Measurements from ENCODE around the gene ERG. TPM values are rescaled to one million over a fixed set of nuclear protein-coding genes. Genes with fewer than 3 reads are reported as not detected.
A peak's percentile ranks its signal among the peaks of the same experiment; 100 is the strongest.

ERG gene
- total and polyA plus RNA-seq, 9 of the 15 experiments (the other 6 are each of a cell fraction or from before 2014, with no cell fraction given), result 0.06 TPM; not detected in 8

DNA sequence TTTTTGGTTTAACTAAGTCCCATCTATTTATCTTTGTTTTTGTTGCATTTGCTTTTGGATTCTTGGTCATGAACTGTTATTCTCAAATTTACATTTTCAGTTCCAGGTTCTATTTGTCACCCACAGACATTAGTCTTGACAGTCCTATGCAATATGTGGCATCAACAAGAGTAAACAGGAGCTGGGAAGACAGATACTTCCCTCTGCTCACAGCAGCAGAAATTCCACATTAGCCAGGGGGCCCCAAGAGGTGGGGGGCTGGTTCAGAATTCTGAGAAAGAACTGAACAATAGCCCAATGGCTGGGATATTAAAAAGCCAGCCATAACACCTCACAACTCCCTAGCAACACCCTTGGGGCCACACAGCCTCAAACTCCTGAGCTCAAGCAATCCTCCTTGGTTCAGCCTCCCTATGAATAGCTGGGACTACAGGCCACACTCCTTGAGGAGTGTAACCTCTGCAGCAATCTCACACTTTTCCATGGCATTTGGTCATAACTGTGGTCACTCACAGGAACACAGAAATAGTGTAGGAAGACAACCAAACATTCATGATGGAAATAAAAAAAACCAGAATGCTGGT lies 67.8 kb downstream of the ERG start (continued):
- no peak for TF ChIP-seq FOXA3 (CRISPR knock-in tag; conservative IDR thresholded peaks at IDR 0.05 in 1 of 2, IDR thresholded peaks at IDR 0.05 in 1 of 2)
- no peak for TF ChIP-seq JUNB (CRISPR knock-in tag; conservative IDR thresholded peaks at IDR 0.05)
- TF ChIP-seq ZNF589 (CRISPR knock-in tag; IDR thresholded peaks at IDR 0.05; ENCODE audit: low read depth), result no peak

DNA sequence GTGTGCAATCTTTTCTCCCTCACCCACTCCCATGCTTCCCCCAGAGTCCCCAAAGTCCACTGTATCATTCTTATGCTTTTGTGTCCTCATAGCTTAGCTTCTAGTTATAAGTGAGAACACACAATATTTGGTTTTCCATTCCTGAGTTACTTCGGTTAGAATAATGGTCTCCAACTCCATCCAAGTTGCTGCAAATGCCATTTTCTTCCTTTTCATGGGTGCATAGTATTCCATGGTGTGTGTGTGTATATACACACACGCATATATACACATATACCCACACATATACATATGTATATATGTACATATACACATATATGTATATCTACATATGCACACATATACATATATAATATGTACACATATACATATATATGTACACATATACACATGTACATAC lies 69.3 kb downstream of the ERG start:
- Histone ChIP-seq H3K4me1 (replicated peaks in 1 of 2; ENCODE audit: control insufficient read depth in 2 of 2, insufficient read depth in 2 of 2, low read length in 2 of 2) (no peaks in the 10 kb centered on the region), H4K20me1 (replicated peaks; ENCODE audit: control insufficient read depth, insufficient read depth, low read length) (no peaks in the 10 kb centered on the region), H3K9me1 (ENCODE audit: control insufficient read depth, insufficient read depth, low read length) (no peaks in the 10 kb centered on the region), H3K9ac (ENCODE audit: insufficient read depth in 1 of 2, low read depth in 2 of 2, low read length in 2 of 2) (no peak overlapping the region), H3K27ac (ENCODE audit: extremely low read depth, low read depth, low read length) (no peak overlapping the region), H3K9me3 (replicated peaks; ENCODE audit: control insufficient read depth, insufficient read depth, low read depth, low read length) (no peaks in the 10 kb centered on the region), H3K36me3 (ENCODE audit: control insufficient read depth, insufficient read depth, low read length) (no peaks in the 10 kb centered on the region), H3K27me3 (ENCODE audit: control insufficient read depth in 2 of 2, insufficient read depth in 2 of 2, low read length in 2 of 2) (peaks cover 16 to 24% of the 10 kb centered on the region in 2 experiments; a peak in 4 of 5 replicates), H3K79me2 (ENCODE audit: control insufficient read depth, insufficient read depth, low read length) (no peaks in the 10 kb centered on the region), H2AFZ (ENCODE audit: low read depth, low read length) (no peak overlapping the region), H3K4me2 (ENCODE audit: insufficient read depth, low read length) (no peak overlapping the region), H3K4me3 (no peak overlapping the region)
- ATAC-seq, result no peak
- in situ Hi-C loops (cut with MboI) (no loop called here), intact Hi-C loops (cut with micrococcal nuclease) (no loop called here)
- TF ChIP-seq FOXA1 (IDR thresholded peaks at IDR 0.05; ENCODE audit: borderline replicate concordance), result no peak
- peak; percentile 70 for TF ChIP-seq ZNF146 (CRISPR knock-in tag; IDR thresholded peaks at IDR 0.05; ENCODE audit: unreplicated experiment)
- 2% methylated on average over 2 of the region's 2 CpGs for WGBS (ENCODE audit: insufficient coverage, low coverage, missing lambda C conversion rate)
- BruUV-seq (replicated peaks), result no TSS peak
- ChIA-PET CTCF (ENCODE audit: low intra/inter-chr PET ratio) (no interaction called here), POLR2A (no interaction called here)
- DNase-seq (ENCODE audit: extremely low read depth in 1 of 4, low spot score in 3 of 4), result no peak
- FAIRE-seq, result no peak
